GM19025 (cell line): Measurements from ENCODE around the gene CDKL2.
"Not testable (repeated sequence)": the region's sequence is repeated elsewhere in the genome, so short reads cannot be mapped to it uniquely, and the experiment has no call there.

Experiments used
- ATAC-seq: cut with Tn5 transposase; IDR thresholded peaks from one replicate; pipeline ENCODE4 v1.9.1; 2021; ENCODE audit warnings: mild to moderate bottlenecking, low read depth, moderate library complexity; ENCODE audit not compliant: unreplicated experiment

The CDKL2 gene

GRCh38 chr4:75630174-75630936 is at the start of gene CDKL2:
Gene CDKL2 (minus strand): TSS chr4:75630528. CDS start chr4:75625988, 4,540 bp downstream.
- peak; percentile 99 for ATAC-seq

DNA sequence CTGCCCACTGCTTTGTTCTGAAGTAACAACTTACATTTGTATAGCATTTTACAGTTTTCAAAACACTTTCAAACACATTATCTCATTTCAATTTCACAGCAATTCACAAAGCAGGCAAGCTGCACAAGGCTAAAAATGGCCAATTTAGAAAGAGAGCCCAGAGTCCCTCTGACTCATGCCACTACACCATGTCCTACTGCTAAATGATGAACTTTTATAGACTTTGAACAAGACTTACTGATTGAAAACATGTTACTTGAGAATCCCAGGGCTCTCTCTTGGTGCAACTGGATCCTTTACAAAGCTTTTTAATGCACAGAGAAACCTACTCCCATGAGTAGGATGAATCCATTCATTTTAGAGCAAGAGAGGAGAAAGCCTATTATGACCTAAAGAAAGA is 48.6 kb upstream of the CDKL2 start:
- no peak for ATAC-seq

DNA sequence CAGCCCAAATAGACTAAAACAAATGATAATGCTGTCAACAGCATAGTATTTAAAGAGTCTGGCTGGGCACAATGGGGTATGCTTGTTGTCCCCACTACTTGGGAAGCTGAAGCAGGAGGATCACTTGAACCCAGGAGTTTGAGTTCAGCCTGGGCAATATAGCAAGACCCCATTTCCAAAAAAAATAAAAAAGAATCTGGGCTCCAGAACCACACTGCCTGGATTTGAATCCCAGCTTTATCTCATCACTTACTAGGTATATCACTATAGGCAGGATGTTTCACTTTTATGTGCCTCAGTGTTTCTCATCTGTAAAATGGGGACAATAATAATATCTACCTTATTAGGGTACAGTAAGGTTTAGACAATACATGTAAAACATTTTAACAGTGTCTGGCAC is 48.1 kb upstream of the CDKL2 start:
- ATAC-seq: no peak

DNA sequence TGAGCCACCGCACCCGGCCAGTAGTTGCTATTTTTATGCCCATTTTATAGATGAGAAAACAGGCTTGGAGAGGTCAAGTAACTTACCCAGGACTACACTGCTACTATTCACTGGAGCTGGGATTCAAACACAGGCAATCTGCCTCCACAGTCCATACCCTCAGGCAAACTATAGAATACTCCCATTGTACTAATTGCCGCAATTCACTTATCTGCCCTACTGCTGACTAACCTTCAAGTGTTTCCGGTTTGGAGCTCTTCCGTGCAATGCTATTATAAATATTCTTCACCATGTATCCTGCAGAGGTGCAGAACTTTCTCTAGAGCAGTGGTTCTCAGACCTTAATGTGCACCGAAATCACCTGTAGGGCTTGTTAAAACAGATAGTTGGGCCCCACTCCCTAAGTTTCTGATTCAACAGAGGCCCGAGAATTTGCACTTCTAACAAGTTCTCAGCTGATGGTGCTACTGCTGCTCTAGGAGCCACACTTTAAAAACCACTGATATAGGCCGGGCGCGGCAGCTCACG is 44.7 kb upstream of the CDKL2 start:
- no peak for ATAC-seq

DNA sequence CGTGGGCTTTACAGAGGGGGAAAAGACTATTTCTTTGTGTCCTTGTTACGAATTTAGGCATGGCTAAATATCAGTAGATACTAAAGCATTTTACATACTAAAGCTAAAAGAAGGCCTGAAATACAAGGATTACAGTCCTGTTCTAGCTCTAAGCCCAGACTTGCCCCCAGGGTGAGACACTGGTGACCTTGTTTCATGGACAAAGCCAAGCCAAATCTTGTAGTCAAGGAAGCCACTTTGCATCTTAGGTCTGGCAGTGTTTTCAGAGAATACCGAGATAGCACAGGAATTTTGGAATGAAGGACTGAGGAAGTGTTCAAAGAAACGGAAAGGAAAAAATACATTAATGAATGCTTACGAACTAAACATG is 43.6 kb upstream of the CDKL2 start:
- ATAC-seq: no peak

DNA sequence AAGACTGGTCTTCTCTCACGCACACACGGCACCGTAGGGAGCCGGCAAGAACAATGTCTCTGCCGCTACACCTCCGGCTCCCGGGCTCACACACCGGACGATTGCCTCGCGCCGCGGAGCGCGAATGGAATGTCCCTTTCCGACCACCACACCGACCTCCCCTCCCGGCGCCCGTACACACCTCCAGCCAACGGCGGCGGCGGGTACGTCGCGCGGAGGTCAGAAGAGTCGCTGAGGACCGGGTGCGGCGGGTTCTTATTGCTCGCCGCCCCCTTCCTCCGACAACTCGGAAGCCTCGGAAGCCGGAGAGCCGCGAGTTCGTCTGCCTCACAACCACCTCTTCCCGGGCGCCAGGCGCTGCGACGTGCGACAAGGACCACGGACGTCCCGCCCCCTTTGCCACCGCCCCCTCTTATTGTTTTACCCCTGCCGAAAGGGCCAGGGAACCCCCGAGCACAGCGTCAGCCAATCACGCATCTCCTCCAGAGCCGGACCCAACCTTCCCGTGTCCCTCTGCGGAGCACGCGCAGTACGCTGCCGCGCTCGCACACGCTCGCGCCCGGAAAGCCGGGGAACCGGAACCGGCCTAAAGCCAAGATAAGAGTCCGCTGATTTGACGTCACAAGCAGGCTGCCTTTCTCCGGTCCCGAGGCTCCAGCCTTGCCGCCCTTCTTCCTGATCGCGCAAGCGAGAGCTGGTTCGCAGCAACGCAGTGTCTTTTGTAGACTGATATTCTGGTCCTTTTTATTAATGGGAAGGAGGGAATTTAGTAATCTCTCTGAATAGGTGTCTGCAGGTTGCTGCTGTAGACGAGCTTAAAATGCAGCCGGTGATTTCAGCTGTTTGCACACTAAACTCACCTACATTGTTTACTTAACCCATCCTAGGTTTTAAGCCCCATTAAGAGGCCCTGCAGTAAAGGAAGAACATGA is 43.0 kb upstream of the CDKL2 start, which contains the start of gene G3BP2:
Gene G3BP2 (minus strand): TSS at position 385 of the 932 bp plus-strand sequence. CDS start 11,386 bp downstream, outside the sequence.
- ATAC-seq: peak; percentile 94

GRCh38 chr4:75672461-75673026 is 42.2 kb upstream of the CDKL2 start:
- peak; percentile 13 for ATAC-seq

- no peak for ATAC-seq
Measured at GRCh38 chr4:75671802-75672421, 41.6 kb upstream of the CDKL2 start.

- ATAC-seq: no peak
Measured at GRCh38 chr4:75668596-75668995, 38.3 kb upstream of the CDKL2 start.

- not testable (repeated sequence) for ATAC-seq
Measured at GRCh38 chr4:75667636-75668035, 37.3 kb upstream of the CDKL2 start.

DNA sequence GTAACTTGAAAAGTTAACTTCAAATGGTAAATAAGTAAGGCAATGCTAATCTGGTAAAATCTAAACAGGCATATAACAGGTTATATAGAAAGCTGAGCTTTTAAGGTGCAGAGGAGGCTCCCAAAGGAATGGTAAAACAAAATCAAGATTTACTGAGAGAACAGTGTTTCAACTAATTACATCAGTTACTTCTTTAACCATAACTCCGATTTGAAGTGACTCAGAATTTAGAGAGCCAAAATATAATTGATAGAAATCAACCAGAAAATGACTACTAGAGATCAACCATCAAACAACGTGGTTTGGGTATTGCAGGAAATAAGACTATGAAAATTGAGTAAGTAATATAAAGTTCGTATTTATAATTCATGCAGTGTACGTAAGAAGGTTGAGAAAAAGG is 36.0 kb upstream of the CDKL2 start:
- no peak for ATAC-seq

DNA sequence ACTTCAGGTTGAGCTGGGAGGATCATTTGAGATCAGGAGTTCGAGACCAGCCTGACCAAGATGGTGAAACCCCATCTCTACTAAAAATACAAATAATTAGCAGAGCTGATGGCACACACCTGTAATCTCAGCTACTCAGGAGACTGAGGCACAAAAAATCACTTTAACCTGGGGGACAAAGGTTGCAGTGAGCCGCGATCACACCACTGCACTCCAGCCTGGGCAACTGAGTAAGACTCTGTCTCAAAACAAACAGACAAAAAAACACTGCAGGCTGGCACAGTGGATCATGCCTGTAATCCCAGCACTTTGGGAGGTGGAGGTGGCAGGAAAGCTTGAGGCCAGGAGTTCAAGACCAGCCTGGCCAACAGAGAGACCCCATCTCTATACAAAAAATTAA is 34.3 kb upstream of the CDKL2 start:
- ATAC-seq: not testable (repeated sequence)

DNA sequence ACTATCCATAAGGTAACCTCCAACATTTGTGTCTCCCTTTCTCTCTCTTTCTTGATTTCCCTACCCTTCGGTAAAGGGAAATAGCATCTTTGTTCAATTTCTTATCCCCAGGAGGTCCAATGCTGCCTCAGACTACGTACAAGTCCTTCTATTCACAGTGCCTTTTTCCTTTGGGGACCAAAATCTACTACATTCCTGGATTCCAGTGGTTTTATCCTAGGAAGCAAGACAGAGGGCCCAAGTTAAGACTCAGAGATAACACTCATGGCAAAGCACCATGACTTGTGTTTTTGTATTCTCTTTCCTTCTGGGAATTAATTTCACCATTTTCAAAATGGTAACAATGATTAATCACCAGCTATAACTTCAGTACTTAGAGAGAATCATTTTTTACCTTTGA is 32.3 kb upstream of the CDKL2 start:
- no peak for ATAC-seq

- ATAC-seq: no peak
Measured at GRCh38 chr4:75660491-75660890, 30.2 kb upstream of the CDKL2 start.

DNA sequence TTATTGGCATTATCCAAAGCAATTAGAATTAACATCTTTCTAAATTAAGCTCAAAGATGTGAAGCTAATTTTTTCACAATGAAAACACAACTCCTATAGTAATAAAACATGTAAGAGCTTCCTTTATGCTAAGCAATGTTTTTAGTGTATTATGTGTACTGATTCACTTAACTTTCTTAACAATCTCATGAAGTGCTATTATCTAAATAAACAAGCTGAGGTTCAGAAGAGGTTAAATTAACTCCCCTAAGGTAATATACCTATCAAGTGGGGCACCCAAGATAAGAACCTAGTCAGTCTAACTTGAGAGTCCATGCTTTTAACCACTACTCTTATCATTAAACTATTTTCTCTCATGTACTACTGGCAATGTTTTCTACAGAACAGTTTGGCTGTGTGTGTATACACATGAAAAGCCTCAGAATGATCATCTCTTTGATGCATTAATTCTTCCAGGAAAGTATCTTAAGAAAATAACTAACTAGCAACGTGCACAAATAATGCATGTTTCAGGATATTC is 29.2 kb upstream of the CDKL2 start:
- ATAC-seq: no peak

DNA sequence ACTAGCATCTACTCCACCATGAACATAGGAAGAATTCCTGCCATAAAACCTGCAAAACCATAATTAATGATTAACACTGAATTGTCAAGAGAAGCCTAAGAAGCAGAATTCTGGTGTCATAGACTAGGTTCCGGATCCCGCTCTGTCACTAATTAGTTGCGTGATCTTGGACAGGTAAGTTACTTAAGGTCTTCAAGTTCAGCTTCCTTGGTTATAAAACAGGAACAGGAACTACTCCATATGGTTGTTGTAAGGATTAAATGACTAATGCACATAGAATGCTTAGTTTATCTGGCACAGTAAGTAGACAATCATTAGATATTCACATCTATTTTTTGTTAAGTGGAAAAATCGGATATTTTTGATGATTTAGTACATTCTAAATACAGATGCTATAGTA is 28.5 kb upstream of the CDKL2 start:
- ATAC-seq: no peak

GRCh38 chr4:75655562-75655961 is 25.2 kb upstream of the CDKL2 start:
- ATAC-seq: no peak

DNA sequence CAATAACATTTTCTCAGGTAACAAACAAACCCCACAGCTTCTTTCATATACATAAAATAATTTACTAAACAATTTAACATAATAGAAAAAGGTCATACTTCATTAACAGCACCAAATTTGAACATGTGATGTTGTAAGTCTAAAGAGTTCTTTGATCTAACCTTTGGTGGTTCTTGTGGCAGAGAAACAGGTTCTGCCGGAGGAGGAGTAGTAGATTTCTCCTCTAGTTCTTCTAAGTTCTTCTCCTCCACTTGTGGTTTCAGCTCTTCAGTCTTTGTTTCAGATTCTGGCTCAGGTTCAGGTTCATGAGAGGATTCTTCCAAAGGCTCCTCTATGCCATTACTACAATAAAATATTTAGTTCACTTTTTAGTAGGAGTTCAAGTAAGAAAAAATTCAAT is 24.6 kb upstream of the CDKL2 start:
- ATAC-seq: no peak

GRCh38 chr4:75653845-75654503 is 23.6 kb upstream of the CDKL2 start:
- no peak for ATAC-seq

GRCh38 chr4:75644095-75644494 is 13.8 kb upstream of the CDKL2 start:
- ATAC-seq: no peak
